Uterus (tissue), 4 donors: ENCODE results near the gene TCF12. TPM values are rescaled to one million over a fixed set of nuclear protein-coding genes. Genes with fewer than 3 reads are reported as not detected.

Experiments
- DNase-seq, 2 donors: peaks; one replicate each; pipeline ENCODE4 v3.0.0-alpha.2; 2019 to 2020
- H3K27ac ChIP-seq, 2 donors: fragments of 200-600 bp; sonication (generic); 1 replicate in 1 of 2; 2 replicates in 1 of 2; pipeline ENCODE4 v1.5.1; 2016 to 2018
- H3K27me3 ChIP-seq, 2 donors: fragments of 200-600 bp; sonication (generic); one replicate each; pipeline ENCODE4 v1.5.1; 2018 to 2019; ENCODE audit warnings: control low read depth in 1 of 2
- H3K36me3 ChIP-seq, 2 donors: fragments of 200-600 bp; sonication (generic); one replicate each; pipeline ENCODE4 v1.5.1; 2019; ENCODE audit warnings: control low read depth in 1 of 2
- H3K4me1 ChIP-seq, 2 donors: fragments of 200-600 bp; sonication (generic); one replicate each; pipeline ENCODE4 v1.5.1; 2018 to 2019; ENCODE audit warnings: control low read depth in 1 of 2
- H3K4me3 ChIP-seq, 2 donors: fragments of 200-600 bp; sonication (generic); 1 replicate in 1 of 2; 2 replicates in 1 of 2; pipeline ENCODE4 v1.5.1; 2018 to 2019; ENCODE audit warnings: mild to moderate bottlenecking in 1 of 2
- H3K9me3 ChIP-seq, 2 donors: fragments of 200-600 bp; sonication (generic); one replicate each; pipeline ENCODE4 v1.5.1; 2019; ENCODE audit warnings: control low read depth in 1 of 2
- POLR2A ChIP-seq, 2 donors: fragments of 450-650 bp; IDR thresholded peaks; one replicate each; pipeline ENCODE4 v1.6.1; 2016; ENCODE audit warnings: antibody characterized with exemption in 2 of 2, mild to moderate bottlenecking in 1 of 2, moderate library complexity in 1 of 2
- intact Hi-C: fragments of 100-400 bp; cut with DNase I; formaldehyde crosslinking; loops from one replicate; pipeline ENCODE4 v1.15.1; 2023; ENCODE audit warnings: low total_unique reads
- small RNA-seq: library from RNA; depleted of rRNA; stranded (forward); fragments of <200 nt; gene quantifications from one replicate; pipeline ENCODE3, GENCODE V24; 2016
- total RNA-seq, 4 donors: library from RNA; depleted of rRNA in 3 of 4; stranded (reverse); fragments of >200 nt in 3 of 4; gene quantifications; one replicate each; pipeline versions ENCODE4 v1.1.0 to v1.2.4, GENCODE V29; 2014 to 2023
- TF ChIP-seq, protein P1 (sequence below), 4 experiments: fragments of 200-600 bp in 2 of 4; fragments of 450-650 bp in 2 of 4; sonication (generic) in 2 of 4; IDR thresholded peaks; one replicate each; pipeline ENCODE4 v1.5.1; 2016 to 2019; ENCODE audit warnings: antibody characterized with exemption in 4 of 4, mild to moderate bottlenecking in 2 of 4, moderate library complexity in 1 of 4
- donor health status: DM: yes; HTN: yes; CAD: no.

The TCF12 gene
- total RNA-seq, 4 donors from 2014 or later: 109 to 361 (median 196) TPM

DNA sequence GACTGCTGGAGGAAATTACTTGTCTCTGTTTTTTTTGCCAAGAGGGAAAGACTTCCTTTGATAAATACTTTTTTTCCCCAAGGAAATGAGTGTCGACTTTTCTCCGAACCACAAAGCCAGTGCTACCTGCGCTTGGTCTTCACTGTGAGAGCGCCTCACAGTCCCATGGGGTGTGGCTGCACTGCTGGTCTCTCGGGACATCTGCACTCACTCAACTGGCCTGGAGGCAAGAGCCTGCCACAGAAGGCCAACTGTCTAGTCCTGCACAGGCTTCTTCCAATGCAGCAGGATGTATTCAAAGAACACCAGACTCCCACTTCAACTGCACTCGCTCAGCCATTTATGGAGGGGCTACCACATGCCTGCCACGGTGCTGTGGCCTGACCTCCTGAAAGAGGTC, 417.3 kb downstream of the TCF12 start:
- DNase-seq: no peak
- Histone ChIP-seq H3K4me3 (no peak overlapping the region), H3K27ac (no peak overlapping the region), H3K4me1 (no peaks in the 10 kb centered on the region), H3K9me3 (no peaks in the 10 kb centered on the region), H3K27me3 (no peaks in the 10 kb centered on the region), H3K36me3 (no peaks in the 10 kb centered on the region)
- intact Hi-C loops: no loop called here
- no peak for TF ChIP-seq POLR2A (IDR thresholded peaks at IDR 0.05)
- TF ChIP-seq, protein P1, sequence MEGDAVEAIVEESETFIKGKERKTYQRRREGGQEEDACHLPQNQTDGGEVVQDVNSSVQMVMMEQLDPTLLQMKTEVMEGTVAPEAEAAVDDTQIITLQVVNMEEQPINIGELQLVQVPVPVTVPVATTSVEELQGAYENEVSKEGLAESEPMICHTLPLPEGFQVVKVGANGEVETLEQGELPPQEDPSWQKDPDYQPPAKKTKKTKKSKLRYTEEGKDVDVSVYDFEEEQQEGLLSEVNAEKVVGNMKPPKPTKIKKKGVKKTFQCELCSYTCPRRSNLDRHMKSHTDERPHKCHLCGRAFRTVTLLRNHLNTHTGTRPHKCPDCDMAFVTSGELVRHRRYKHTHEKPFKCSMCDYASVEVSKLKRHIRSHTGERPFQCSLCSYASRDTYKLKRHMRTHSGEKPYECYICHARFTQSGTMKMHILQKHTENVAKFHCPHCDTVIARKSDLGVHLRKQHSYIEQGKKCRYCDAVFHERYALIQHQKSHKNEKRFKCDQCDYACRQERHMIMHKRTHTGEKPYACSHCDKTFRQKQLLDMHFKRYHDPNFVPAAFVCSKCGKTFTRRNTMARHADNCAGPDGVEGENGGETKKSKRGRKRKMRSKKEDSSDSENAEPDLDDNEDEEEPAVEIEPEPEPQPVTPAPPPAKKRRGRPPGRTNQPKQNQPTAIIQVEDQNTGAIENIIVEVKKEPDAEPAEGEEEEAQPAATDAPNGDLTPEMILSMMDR (IDR thresholded peaks at IDR 0.05): no peak

DNA sequence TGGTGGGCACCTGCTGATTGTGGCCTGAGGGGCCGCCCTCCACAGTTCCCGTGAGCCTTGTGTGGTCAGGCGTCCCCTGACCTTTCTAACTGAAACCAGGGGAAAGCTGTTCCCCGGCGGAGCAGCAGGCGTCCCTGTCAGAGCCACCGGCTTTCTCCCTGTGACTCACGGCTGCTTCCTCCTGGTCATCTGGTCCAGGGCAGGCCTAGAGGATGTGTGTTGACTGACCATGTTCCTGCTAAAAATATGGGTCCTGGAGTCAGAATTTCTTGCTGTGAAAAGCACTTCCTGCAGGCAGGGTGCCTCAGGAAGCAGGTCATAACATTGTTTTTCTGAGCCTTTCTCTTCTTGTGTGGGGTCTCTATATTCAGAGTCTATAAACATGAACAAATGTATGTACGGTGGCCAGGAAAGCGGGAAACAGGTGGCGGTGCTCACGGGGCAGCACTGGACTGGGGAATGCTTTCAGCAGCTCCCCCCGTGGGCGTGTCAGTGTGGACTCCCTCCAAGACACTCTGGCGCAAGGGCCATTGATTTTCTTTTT, 419.5 kb downstream of the TCF12 start:
- Histone ChIP-seq H3K36me3 (no peaks in the 10 kb centered on the region), H3K9me3 (no peaks in the 10 kb centered on the region), H3K27ac (peak overlapping the region; percentile 42 to 57), H3K4me1 (no peaks in the 10 kb centered on the region), H3K27me3 (no peaks in the 10 kb centered on the region), H3K4me3 (no peak overlapping the region)
- intact Hi-C loops: no loop called here
- TF ChIP-seq, protein P1 (IDR thresholded peaks at IDR 0.05): peak in 2 of 4 experiments; percentile 32 to 33
- TF ChIP-seq POLR2A (IDR thresholded peaks at IDR 0.05): no peak
- peak in 1 of 2 donors; percentile 61 for DNase-seq

- intact Hi-C loops: no loop called here
- Histone ChIP-seq H3K9me3 (no peaks in the 10 kb centered on the region), H3K4me3 (no peak overlapping the region), H3K4me1 (no peaks in the 10 kb centered on the region), H3K27ac (no peak overlapping the region), H3K27me3 (no peaks in the 10 kb centered on the region), H3K36me3 (no peaks in the 10 kb centered on the region)
- no peak for DNase-seq
- no peak for TF ChIP-seq POLR2A (IDR thresholded peaks at IDR 0.05)
- TF ChIP-seq, protein P1 (IDR thresholded peaks at IDR 0.05): no peak
Measured at GRCh38 chr15:57339321-57339720, 420.9 kb downstream of the TCF12 start.

Small RNA genes lying within 50 kb of the gene (small RNA-seq; reads per million reads assigned to genes)
- gene RF01210: not detected

Other genes with a start within 250 kb of the TCF12 start
- gene ZNF280D, start 185.1 kb upstream of the TCF12 start, total RNA-seq: 100 to 1,000 TPM in 2 of 4 donors, 10 to 100 TPM in 2; 70.9 to 116 (median 96.9) TPM